Activated CD8-positive, alpha-beta T cell treated with anti-CD3 and anti-CD28 coated beads for 36 hours (primary cell): ENCODE results near the gene KDM5B. TPM values are rescaled to one million over a fixed set of nuclear protein-coding genes. Genes with fewer than 3 reads are reported as not detected.

Source experiments
- ATAC-seq: fragments of 200-7000 bp; cut with Tn5 transposase; one replicate; pipeline ENCODE4 v1.10.0; 2021; ENCODE audit warnings: mild to moderate bottlenecking, moderate library complexity
- CTCF ChIA-PET: fragments of 350-600 bp; sonication (Branson Sonifier 250); formaldehyde crosslinking; loops from one replicate; lab custom pipeline; 2021; ENCODE audit warnings: antibody characterized with exemption; lab: Charles Lee
- POLR2A ChIA-PET: fragments of 350-600 bp; sonication (Branson Sonifier 250); formaldehyde crosslinking; loops from one replicate; lab custom pipeline; 2021; ENCODE audit warnings: antibody characterized with exemption; lab: Charles Lee
- DNase-seq: peaks from one replicate; pipeline ENCODE4 v3.0.0-alpha.2; 2020
- H3K27ac Mint-ChIP-seq: one replicate; pipeline ENCODE4 v1.8.0; 2021; ENCODE audit warnings: mild to moderate bottlenecking, mixed read lengths
- H3K27me3 Mint-ChIP-seq: one replicate; pipeline ENCODE4 v1.8.0; 2021; ENCODE audit warnings: mixed read lengths
- H3K36me3 Mint-ChIP-seq: one replicate; pipeline ENCODE4 v1.8.0; 2021; ENCODE audit warnings: low read depth, mixed read lengths
- H3K4me1 Mint-ChIP-seq: one replicate; pipeline ENCODE4 v1.8.0; 2021; ENCODE audit warnings: low read depth, mixed read lengths
- H3K4me3 Mint-ChIP-seq: one replicate; pipeline ENCODE4 v1.8.0; 2021; ENCODE audit warnings: mild to moderate bottlenecking, moderate library complexity, mixed read lengths
- H3K9me3 Mint-ChIP-seq: one replicate; pipeline ENCODE4 v1.8.0; 2021; ENCODE audit warnings: mixed read lengths
- CTCF ChIP-seq: fragments of 200-600 bp; IDR thresholded peaks from one replicate; pipeline ENCODE4 v1.8.0; 2022; ENCODE audit warnings: antibody characterized with exemption, mild to moderate bottlenecking
- intact Hi-C: fragments of 100-400 bp; cut with micrococcal nuclease; formaldehyde crosslinking; loops from one replicate; pipeline ENCODE4 v1.10.0; 2022
- total RNA-seq, 2 experiments: library from RNA; stranded (reverse); gene quantifications; one replicate each; pipeline ENCODE4 v1.2.3, GENCODE V29; 2021

KDM5B gene
- total RNA-seq, 2 experiments from 2014 or later: 54.8 to 60.3 TPM

- CTCF ChIA-PET: interaction anchor here (0.9 kb wide), 1 partner anchor 371 kb away, joined by 3 read pairs; no protein-coding TSS in a partner anchor
- ATAC-seq: no peak
Observed at GRCh38 chr1:202708456-202709275, 99.6 kb downstream of the KDM5B start.

GRCh38 chr1:202706851-202707250 lies 101.4 kb downstream of the KDM5B start:
- intact Hi-C loops: no loop called here
- ChIA-PET CTCF (no interaction called here), POLR2A (no interaction called here)
- Mint-ChIP-seq H3K4me3 (no peak overlapping the region), H3K36me3 (no peaks in the 10 kb centered on the region), H3K9me3 (no peaks in the 10 kb centered on the region), H3K27ac (no peak overlapping the region), H3K4me1 (peaks cover 3% of the 10 kb centered on the region), H3K27me3 (peaks cover 54% of the 10 kb centered on the region)
- no peak for TF ChIP-seq CTCF
- DNase-seq (no peak), ATAC-seq (no peak)

More at GRCh38 chr1:202708456-202709275, 99.6 kb downstream of the KDM5B start:
- no peaks in the 10 kb centered on the region for H3K36me3 Mint-ChIP-seq
- H3K27me3 Mint-ChIP-seq: peaks cover 63% of the 10 kb centered on the region
- TF ChIP-seq CTCF: no peak
- H3K4me3 Mint-ChIP-seq: no peak overlapping the region
- intact Hi-C loops: no loop called here
- H3K9me3 Mint-ChIP-seq: no peaks in the 10 kb centered on the region
- POLR2A ChIA-PET: interaction anchor here (0.6 kb wide), 1 partner anchor 412 kb away, joined by 3 read pairs; no protein-coding TSS in a partner anchor
- no peak overlapping the region for H3K27ac Mint-ChIP-seq
- DNase-seq: no peak
- peaks cover 3% of the 10 kb centered on the region for H3K4me1 Mint-ChIP-seq

DNA sequence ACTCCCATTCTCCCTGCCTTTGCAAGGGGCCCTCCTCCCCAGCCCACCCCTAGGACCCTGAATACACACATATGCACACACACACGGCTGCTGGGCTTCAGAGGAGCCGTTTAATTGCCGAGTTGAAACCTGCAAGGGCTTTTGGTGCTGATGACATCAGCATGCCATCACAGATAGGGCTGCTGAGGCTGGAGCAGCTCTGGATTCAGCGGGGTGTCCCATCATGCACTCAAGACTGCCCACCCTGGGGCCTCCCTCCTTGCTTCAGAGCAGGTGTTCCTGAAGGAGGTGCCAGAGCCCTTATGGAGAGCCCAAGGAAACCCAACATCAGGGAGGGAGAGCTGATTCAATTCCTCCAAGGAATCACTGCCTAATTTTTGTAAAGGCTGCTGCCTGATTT lies 103.6 kb downstream of the KDM5B start:
- H3K4me3 Mint-ChIP-seq: no peak overlapping the region
- H3K9me3 Mint-ChIP-seq: no peaks in the 10 kb centered on the region
- POLR2A ChIA-PET: no interaction called here
- peaks cover 3% of the 10 kb centered on the region for H3K4me1 Mint-ChIP-seq
- H3K27ac Mint-ChIP-seq: no peak overlapping the region
- no peak for TF ChIP-seq CTCF
- CTCF ChIA-PET: interaction anchor here (2.5 kb wide), 1 partner anchor 15 kb away, joined by 9 read pairs; no protein-coding TSS in a partner anchor
- DNase-seq (no peak), ATAC-seq (no peak)
- peaks cover 42% of the 10 kb centered on the region for H3K27me3 Mint-ChIP-seq
- intact Hi-C loops: no loop called here
- no peaks in the 10 kb centered on the region for H3K36me3 Mint-ChIP-seq

- H3K27ac Mint-ChIP-seq: no peak overlapping the region
- ChIA-PET POLR2A (no interaction called here), CTCF (no interaction called here)
- no peak for TF ChIP-seq CTCF
- intact Hi-C loops: no loop called here
- H3K4me3 Mint-ChIP-seq: no peak overlapping the region
- no peaks in the 10 kb centered on the region for H3K9me3 Mint-ChIP-seq
- no peaks in the 10 kb centered on the region for H3K36me3 Mint-ChIP-seq
- no peak for ATAC-seq
- peaks cover 34% of the 10 kb centered on the region for H3K27me3 Mint-ChIP-seq
- DNase-seq: no peak
- H3K4me1 Mint-ChIP-seq: peaks cover 3% of the 10 kb centered on the region
Observed at GRCh38 chr1:202703191-202703590, 105.0 kb downstream of the KDM5B start.

DNA sequence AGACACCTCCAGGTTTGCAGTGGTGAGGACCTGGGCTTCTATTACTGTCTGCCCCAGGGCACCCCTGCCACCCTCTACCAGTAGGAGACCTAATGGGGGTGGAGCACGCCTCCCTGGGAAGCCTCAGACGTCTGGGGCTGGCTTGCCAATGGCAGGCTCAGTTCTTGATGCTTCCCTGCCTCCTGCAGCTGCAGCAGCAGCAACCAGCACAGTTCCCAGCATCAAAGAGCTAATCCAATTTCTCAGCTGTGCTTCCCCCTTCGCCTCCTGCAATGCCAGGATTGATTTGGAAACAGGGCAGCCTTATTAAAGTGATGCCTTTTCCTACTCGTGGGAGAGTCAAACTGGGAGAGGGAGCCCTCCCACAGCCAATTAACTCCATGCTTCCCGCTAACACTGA lies 106.1 kb downstream of the KDM5B start:
- POLR2A ChIA-PET: no interaction called here
- H3K4me1 Mint-ChIP-seq: peaks cover 3% of the 10 kb centered on the region
- no peaks in the 10 kb centered on the region for H3K36me3 Mint-ChIP-seq
- intact Hi-C loops: no loop called here
- ATAC-seq (no peak), DNase-seq (no peak)
- CTCF ChIA-PET: no interaction called here
- no peaks in the 10 kb centered on the region for H3K9me3 Mint-ChIP-seq
- TF ChIP-seq CTCF: no peak
- peaks cover 30% of the 10 kb centered on the region for H3K27me3 Mint-ChIP-seq
- no peak overlapping the region for H3K4me3 Mint-ChIP-seq
- no peak overlapping the region for H3K27ac Mint-ChIP-seq
